HepG2 (cell line): ENCODE results near the gene TASOR2. TPM values are rescaled to one million over a fixed set of nuclear protein-coding genes. Genes with fewer than 3 reads are reported as not detected.

Source experiments
- ADNP ChIP-seq: sonication (generic); formaldehyde crosslinking; IDR thresholded peaks from 2 replicates; pipeline ENCODE4 v1.4.0; 2020; ENCODE audit warnings: missing genetic modification reagents
- ATM ChIP-seq: fragments of 450-650 bp; IDR thresholded peaks from 2 replicates; pipeline ENCODE4 v1.7.1; 2017; ENCODE audit warnings: mild to moderate bottlenecking, borderline replicate concordance
- CBX2 ChIP-seq, 2 experiments: fragments of 200-600 bp in 1 of 2; sonication (generic); formaldehyde crosslinking in 1 of 2; IDR thresholded peaks; 2 replicates each; pipeline versions ENCODE4 v1.7.0 to v1.8.1; 2018 to 2022; ENCODE audit warnings: low read depth in 2 of 2, low read length in 1 of 2, mild to moderate bottlenecking in 1 of 2, missing genetic modification reagents in 1 of 2
- CCAR2 ChIP-seq: fragments of 200-400 bp; formaldehyde crosslinking; optimal IDR thresholded peaks from 2 replicates; pipeline ENCODE3; 2018; ENCODE audit warnings: low read depth, mild to moderate bottlenecking, low read length, moderate library complexity
- CREBL2 ChIP-seq: sonication (generic); formaldehyde crosslinking; IDR thresholded peaks from 2 replicates; pipeline ENCODE4 v1.8.1; 2023; ENCODE audit warnings: missing genetic modification reagents, mild to moderate bottlenecking, borderline replicate concordance
- DNMT1 ChIP-seq: sonication (generic); formaldehyde crosslinking; IDR thresholded peaks from 2 replicates; pipeline ENCODE4 v1.5.1; 2020; ENCODE audit warnings: mild to moderate bottlenecking, missing genetic modification reagents
- IRX3 ChIP-seq: sonication (generic); formaldehyde crosslinking; IDR thresholded peaks from 2 replicates; pipeline ENCODE4 v1.8.1; 2023; ENCODE audit warnings: mild to moderate bottlenecking, low read depth, missing genetic modification reagents, borderline replicate concordance
- KDM3A ChIP-seq: IDR thresholded peaks from 2 replicates; pipeline ENCODE4 v1.6.1; 2018; ENCODE audit warnings: low read depth, missing compliant biosample characterization
- KDM4B ChIP-seq: sonication (generic); formaldehyde crosslinking; IDR thresholded peaks from 2 replicates; pipeline ENCODE4 v1.4.0; 2020; ENCODE audit warnings: missing genetic modification reagents
- KLF12 ChIP-seq: sonication (generic); formaldehyde crosslinking; IDR thresholded peaks from 2 replicates; pipeline ENCODE4 v1.4.0; 2020; ENCODE audit warnings: missing genetic modification reagents, borderline replicate concordance
- MAFK ChIP-seq, 2 experiments: IDR thresholded peaks in 1 of 2; conservative IDR thresholded peaks in 1 of 2; 2 replicates each; pipeline ENCODE4 v1.6.1; 2011; ENCODE audit warnings: improper control_type of control experiment in 2 of 2, low read length in 2 of 2
- NBN ChIP-seq: fragments of 450-650 bp; conservative IDR thresholded peaks from 2 replicates; pipeline ENCODE4 v1.6.1; 2017
- NCOA2 ChIP-seq: sonication (generic); formaldehyde crosslinking; IDR thresholded peaks from 2 replicates; pipeline ENCODE4 v1.8.0; 2022; ENCODE audit warnings: inconsistent platforms
- NRL ChIP-seq: sonication (generic); formaldehyde crosslinking; IDR thresholded peaks from 2 replicates; pipeline ENCODE4 v1.5.0; 2020; ENCODE audit warnings: missing genetic modification reagents, mild to moderate bottlenecking, moderate library complexity, borderline replicate concordance
- PRPF4 ChIP-seq: fragments of 200-400 bp; formaldehyde crosslinking; IDR thresholded peaks from 2 replicates; pipeline ENCODE4 v1.6.1; 2016; ENCODE audit warnings: low read length, low read depth; ENCODE audit not compliant: poor library complexity, severe bottlenecking
- SPEN ChIP-seq: sonication (generic); formaldehyde crosslinking; IDR thresholded peaks from 2 replicates; pipeline ENCODE4 v1.5.1; 2020; ENCODE audit warnings: low read depth, mild to moderate bottlenecking, missing genetic modification reagents
- TFDP2 ChIP-seq: sonication (generic); formaldehyde crosslinking; IDR thresholded peaks from 2 replicates; pipeline ENCODE4 v1.4.0; 2020; ENCODE audit warnings: missing genetic modification reagents
- THAP8 ChIP-seq: sonication (generic); formaldehyde crosslinking; IDR thresholded peaks from 2 replicates; pipeline ENCODE4 v1.5.1; 2020; ENCODE audit warnings: missing genetic modification reagents, mild to moderate bottlenecking, borderline replicate concordance
- TSC22D2 ChIP-seq: sonication (generic); formaldehyde crosslinking; IDR thresholded peaks from 2 replicates; pipeline ENCODE4 v1.5.1; 2020; ENCODE audit warnings: missing genetic modification reagents, mild to moderate bottlenecking, borderline replicate concordance
- ZNF124 ChIP-seq: sonication (generic); formaldehyde crosslinking; IDR thresholded peaks from 2 replicates; pipeline ENCODE4 v1.4.0; 2020; ENCODE audit warnings: missing genetic modification reagents
- ZNF232 ChIP-seq: sonication (generic); formaldehyde crosslinking; IDR thresholded peaks from 2 replicates; pipeline ENCODE4 v1.4.0; 2020; ENCODE audit warnings: missing genetic modification reagents, borderline replicate concordance
- ZNF335 ChIP-seq: sonication (generic); formaldehyde crosslinking; IDR thresholded peaks from 2 replicates; pipeline ENCODE4 v1.4.0; 2020; ENCODE audit warnings: missing genetic modification reagents
- ZNF362 ChIP-seq: sonication (generic); formaldehyde crosslinking; IDR thresholded peaks from 2 replicates; pipeline ENCODE4 v1.4.0; 2020; ENCODE audit warnings: missing genetic modification reagents, mild to moderate bottlenecking, borderline replicate concordance
- ZNF615 ChIP-seq: sonication (generic); formaldehyde crosslinking; IDR thresholded peaks from 2 replicates; pipeline ENCODE4 v1.5.0; 2020; ENCODE audit warnings: mild to moderate bottlenecking, missing genetic modification reagents, borderline replicate concordance
- ZNF644 ChIP-seq: IDR thresholded peaks from 2 replicates; pipeline ENCODE4 v1.6.1; 2016; ENCODE audit warnings: low read depth
- ZNF75D ChIP-seq: sonication (generic); formaldehyde crosslinking; IDR thresholded peaks from 2 replicates; pipeline ENCODE4 v1.8.1; 2023; ENCODE audit warnings: missing genetic modification reagents, mild to moderate bottlenecking, borderline replicate concordance
- ZNF780A ChIP-seq: sonication (generic); formaldehyde crosslinking; IDR thresholded peaks from 2 replicates; pipeline ENCODE4 v1.8.0; 2022; ENCODE audit warnings: mild to moderate bottlenecking, missing genetic modification reagents, moderate library complexity
- ZSCAN30 ChIP-seq: sonication (generic); formaldehyde crosslinking; IDR thresholded peaks from 2 replicates; pipeline ENCODE4 v1.5.0; 2020; ENCODE audit warnings: mild to moderate bottlenecking, missing genetic modification reagents
- polyA plus RNA-seq, 8 experiments: library from polyadenylated mRNA; depleted of rRNA in 3 of 8; stranded (reverse) in 7 of 8; unstranded in 1 of 8; fragments of >200 nt; fragmentation: Illumina TruSeq in 4 of 8; extraction: Trizol in 4 of 8; gene quantifications; 2 replicates each; pipeline versions ENCODE4 v1.2.1 to v1.2.3, GENCODE V29; 2011 to 2016; ENCODE audit warnings: low read depth in 4 of 8, missing spikeins in 1 of 8, mixed read lengths in 1 of 8; ENCODE audit not compliant: insufficient read depth in 1 of 8
- total RNA-seq, 5 experiments: library from RNA; depleted of rRNA; stranded (reverse); fragments of >200 nt; fragmentation: Illumina TruSeq; extraction: Trizol; gene quantifications; 2 replicates each; pipeline ENCODE4 v1.2.3, GENCODE V29; 2016; ENCODE audit warnings: low read depth in 1 of 5

Gene TASOR2
- total and polyA plus RNA-seq, 2 of the 13 experiments (the other 11 are each of a cell fraction or from before 2014, with no cell fraction given), result 24.2 to 55.3 TPM

- TF ChIP-seq MAFK (conservative IDR thresholded peaks at IDR 0.05 in 1 of 2, IDR thresholded peaks at IDR 0.05 in 1 of 2; ENCODE audit: low read length in 2 of 2) (no peak), TSC22D2 (CRISPR knock-in tag) (no peak), CREBL2 (CRISPR knock-in tag) (no peak), TFDP2 (CRISPR knock-in tag) (no peak), SPEN (no peak), NCOA2 (CRISPR knock-in tag) (no peak), NRL (CRISPR knock-in tag) (no peak), THAP8 (CRISPR knock-in tag) (no peak), NBN (no peak), ZNF362 (peak; percentile 43; the same call in 1 of the 2 replicates), ZNF335 (no peak), KDM4B (CRISPR knock-in tag) (no peak), ZNF780A (CRISPR knock-in tag) (no peak), ZNF232 (CRISPR knock-in tag) (0 out of 2 replicates have a peak, but pooled peaks have one; percentile 16), DNMT1 (CRISPR knock-in tag) (no peak), ZNF75D (CRISPR knock-in tag) (no peak), IRX3 (CRISPR knock-in tag) (no peak; the same call in 1 of the 2 replicates), PRPF4 (no peak), CCAR2 (no peak), ZNF615 (CRISPR knock-in tag) (no peak), ZNF124 (CRISPR knock-in tag) (peak; percentile 63; the same call in 1 of the 2 replicates), KDM3A (CRISPR knock-in tag) (no peak), ZSCAN30 (CRISPR knock-in tag) (no peak), KLF12 (CRISPR knock-in tag) (0 out of 2 replicates have a peak, but pooled peaks have one; percentile 4), CBX2 (IDR thresholded peaks at IDR 0.05; ENCODE audit: low read depth, low read length) (no peak), CBX2 (CRISPR knock-in tag; IDR thresholded peaks at IDR 0.05; ENCODE audit: low read depth) (no peak), ATM (no peak), ADNP (CRISPR knock-in tag) (no peak; the same call in 1 of the 2 replicates), ZNF644 (CRISPR knock-in tag) (no peak)
Measured at GRCh38 chr10:5666841-5667630, 17.6 kb upstream of the TASOR2 start (continued).
